ENCODE results near the gene TMPRSS11D. TPM values are rescaled to one million over a fixed set of nuclear protein-coding genes. Genes with fewer than 3 reads are reported as not detected.

TMPRSS11D gene
- total RNA-seq, 4 donors from 2014 or later, result not detected

- H3K4me1 ChIP-seq, result no peaks in the 10 kb centered on the region
- no peaks in the 10 kb centered on the region for H3K27me3 ChIP-seq
- TF ChIP-seq POLR2A (IDR thresholded peaks at IDR 0.05) (no peak), CTCF (IDR thresholded peaks at IDR 0.05 in 4 of 5, conservative IDR thresholded peaks at IDR 0.05 in 1 of 5) (no peak)
- no peak overlapping the region for H3K4me3 ChIP-seq
- H3K9me3 ChIP-seq, result no peaks in the 10 kb centered on the region
- in situ Hi-C loops (cut with MboI; ENCODE audit: low sequenced_read_pairs in 4 of 4) (no loop called here), intact Hi-C loops (cut with DNase I; ENCODE audit: low total_unique reads) (no loop called here)
- DNase-seq (no peak), ATAC-seq (no peak)
- H3K27ac ChIP-seq, result no peak overlapping the region
- H3K36me3 ChIP-seq, result no peaks in the 10 kb centered on the region
These were observed 2.5 kb upstream of the TMPRSS11D start for GRCh38 chr4:67886281-67886680.

GRCh38 chr4:67885762-67886161, 2.0 kb upstream of the TMPRSS11D start:
- in situ Hi-C loops (cut with MboI; ENCODE audit: low sequenced_read_pairs in 4 of 4) (no loop called here), intact Hi-C loops (cut with DNase I; ENCODE audit: low total_unique reads) (no loop called here)
- Histone ChIP-seq H3K4me1 (no peaks in the 10 kb centered on the region), H3K27me3 (no peaks in the 10 kb centered on the region), H3K36me3 (no peaks in the 10 kb centered on the region), H3K4me3 (no peak overlapping the region), H3K27ac (no peak overlapping the region), H3K9me3 (no peaks in the 10 kb centered on the region)
- no peak for ATAC-seq
- no peak for TF ChIP-seq CTCF (IDR thresholded peaks at IDR 0.05 in 4 of 5, conservative IDR thresholded peaks at IDR 0.05 in 1 of 5)
- TF ChIP-seq POLR2A (IDR thresholded peaks at IDR 0.05), result no peak
- no peak for DNase-seq

GRCh38 chr4:67884701-67885100, 899 bp upstream of the TMPRSS11D start:
- in situ Hi-C loops (cut with MboI; ENCODE audit: low sequenced_read_pairs in 4 of 4), result no loop called here
- H3K27ac ChIP-seq, result no peak overlapping the region
- TF ChIP-seq POLR2A (IDR thresholded peaks at IDR 0.05) (no peak), CTCF (IDR thresholded peaks at IDR 0.05 in 4 of 5, conservative IDR thresholded peaks at IDR 0.05 in 1 of 5) (no peak)
- intact Hi-C loops (cut with DNase I; ENCODE audit: low total_unique reads), result no loop called here
- no peaks in the 10 kb centered on the region for H3K36me3 ChIP-seq
- H3K27me3 ChIP-seq, result no peaks in the 10 kb centered on the region
- no peak for ATAC-seq
- H3K4me1 ChIP-seq, result no peaks in the 10 kb centered on the region
- no peak overlapping the region for H3K4me3 ChIP-seq
- no peaks in the 10 kb centered on the region for H3K9me3 ChIP-seq
- DNase-seq, result no peak

GRCh38 chr4:67883458-67883857, 344 bp downstream of the TMPRSS11D start:
- ATAC-seq, result no peak
- in situ Hi-C loops (cut with MboI; ENCODE audit: low sequenced_read_pairs in 4 of 4), result no loop called here
- no peaks in the 10 kb centered on the region for H3K9me3 ChIP-seq
- intact Hi-C loops (cut with DNase I; ENCODE audit: low total_unique reads), result no loop called here
- H3K36me3 ChIP-seq, result no peaks in the 10 kb centered on the region
- no peak overlapping the region for H3K27ac ChIP-seq
- TF ChIP-seq CTCF (IDR thresholded peaks at IDR 0.05 in 4 of 5, conservative IDR thresholded peaks at IDR 0.05 in 1 of 5) (no peak), POLR2A (IDR thresholded peaks at IDR 0.05) (no peak)
- H3K4me3 ChIP-seq, result no peak overlapping the region
- no peaks in the 10 kb centered on the region for H3K4me1 ChIP-seq
- no peaks in the 10 kb centered on the region for H3K27me3 ChIP-seq
- DNase-seq, result no peak

GRCh38 chr4:67880866-67881610, 2.8 kb downstream of the TMPRSS11D start:
- no peak for TF ChIP-seq CTCF (IDR thresholded peaks at IDR 0.05 in 4 of 5, conservative IDR thresholded peaks at IDR 0.05 in 1 of 5)
- TF ChIP-seq POLR2A (IDR thresholded peaks at IDR 0.05), result no peak
- ATAC-seq (no peak), DNase-seq (no peak)
- no peak overlapping the region for H3K4me3 ChIP-seq
- in situ Hi-C loops (cut with MboI; ENCODE audit: low sequenced_read_pairs in 4 of 4), result no loop called here
- H3K27ac ChIP-seq, result no peak overlapping the region
- H3K27me3 ChIP-seq, result no peaks in the 10 kb centered on the region
- H3K36me3 ChIP-seq, result no peaks in the 10 kb centered on the region
- intact Hi-C loops (cut with DNase I; ENCODE audit: low total_unique reads), result no loop called here
- H3K4me1 ChIP-seq, result no peaks in the 10 kb centered on the region
- H3K9me3 ChIP-seq, result no peaks in the 10 kb centered on the region

Measured in gastrocnemius medialis (tissue), 4 donors.